NCI-H748 treated with DMSO at 0.1 percent for 48 hours (cell line): ENCODE measurements around the gene BTG2.
"Not testable (repeated sequence)": the region's sequence is repeated elsewhere in the genome, so short reads cannot be mapped to it uniquely, and the experiment has no call there.

ENCODE experiments used
- DNase-seq: peaks from one replicate; lab custom pipeline; 2025; lab: John Stamatoyannopoulos, UW

Gene BTG2

DNA sequence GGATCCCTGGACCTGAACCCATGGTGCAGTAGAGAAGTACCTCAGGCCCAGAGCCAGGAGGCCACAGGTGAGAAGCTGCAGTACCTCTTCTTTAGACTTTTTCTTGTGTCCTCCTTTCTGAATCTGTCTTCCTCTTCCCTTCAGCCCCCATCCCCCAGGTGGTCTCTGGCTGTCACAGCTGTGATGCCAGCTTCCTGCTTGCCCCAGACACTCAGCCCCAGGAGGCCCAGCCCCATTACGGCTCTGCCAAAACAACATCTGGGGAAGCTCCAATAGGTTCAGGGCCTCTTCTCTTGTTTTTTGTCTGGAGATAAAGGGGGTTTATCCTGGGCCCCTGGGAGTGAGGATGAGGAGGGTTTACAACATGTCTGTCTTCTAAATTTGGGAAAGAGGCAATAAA, 9.5 kb upstream of the BTG2 start:
- DNase-seq = no peak

- DNase-seq = no peak
Observed at GRCh38 chr1:203296460-203297073, 8.8 kb upstream of the BTG2 start.

- DNase-seq = no peak
Observed at GRCh38 chr1:203299169-203299568, 6.2 kb upstream of the BTG2 start.

DNA sequence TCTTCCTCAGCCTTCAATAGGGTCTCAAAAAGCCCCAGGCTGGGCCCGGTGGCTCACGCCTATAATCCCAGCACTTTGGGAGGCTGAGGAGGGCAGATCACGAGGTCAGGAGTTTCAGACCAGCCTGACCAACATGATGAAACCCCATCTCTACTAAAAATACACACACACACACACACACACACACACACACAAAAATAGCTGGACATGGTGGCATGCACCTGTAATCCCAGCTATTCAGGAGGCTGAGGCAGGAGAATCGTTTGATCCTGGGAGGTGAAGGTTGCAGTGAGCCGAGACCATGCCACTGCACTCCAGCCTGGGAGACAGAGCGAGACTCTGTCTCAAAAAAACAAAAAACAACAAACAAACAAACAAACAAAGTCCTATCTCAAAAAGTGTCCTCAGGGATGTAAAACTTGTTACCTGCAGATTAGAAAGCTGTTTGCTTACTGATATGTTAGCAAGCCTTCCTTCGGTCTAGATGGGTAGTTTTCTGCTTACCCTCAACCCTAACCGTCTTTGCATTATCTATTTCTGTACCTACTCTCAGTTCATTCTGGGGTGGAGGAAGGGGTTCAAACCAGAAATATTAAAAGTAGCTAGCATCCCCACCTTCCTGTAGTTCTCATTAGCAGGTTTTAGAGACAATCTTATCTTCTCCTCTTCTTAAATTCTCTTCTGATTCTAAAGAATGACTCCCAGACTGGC, 5.4 kb upstream of the BTG2 start:
- not testable (repeated sequence) for DNase-seq

DNA sequence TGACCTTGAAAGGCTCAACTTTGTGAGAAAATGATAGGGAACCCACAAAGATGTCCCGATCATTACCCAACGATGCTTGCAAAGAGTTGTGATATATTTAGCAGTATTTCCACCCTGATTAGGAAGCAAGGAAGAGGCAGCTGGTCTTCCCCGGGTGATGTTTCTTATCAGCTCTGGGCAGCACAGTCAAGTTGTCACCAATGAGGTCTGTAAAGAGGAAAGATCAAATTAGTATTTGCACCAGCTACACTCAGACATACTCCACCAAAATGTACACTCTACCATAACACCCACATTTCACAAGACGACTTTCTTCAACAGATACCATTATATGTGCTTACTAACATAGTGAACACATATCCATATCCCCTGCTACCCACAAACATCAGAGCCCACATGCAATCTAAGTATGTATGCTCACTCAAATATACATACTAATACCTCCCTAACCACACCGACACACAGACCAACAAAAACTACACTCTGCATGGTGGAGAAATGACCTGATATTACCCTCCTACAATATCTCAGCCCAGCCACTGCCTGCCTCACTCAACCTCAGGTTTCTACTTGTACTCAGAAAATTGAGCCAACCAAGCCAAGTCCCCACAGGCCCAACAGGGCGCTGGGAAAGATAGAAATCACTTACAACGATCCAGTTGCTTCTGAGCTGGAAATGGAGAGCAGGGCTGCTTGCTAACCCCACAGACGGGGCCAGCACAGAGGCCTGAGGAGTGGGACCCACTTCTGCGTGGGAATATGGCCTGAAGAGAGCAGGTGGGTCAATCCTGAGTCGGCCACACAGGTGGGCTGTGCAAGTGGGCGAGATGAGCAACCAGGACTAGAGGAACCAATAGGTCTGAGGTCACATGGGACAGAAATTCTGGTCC, 4.6 kb upstream of the BTG2 start:
- DNase-seq = no peak

DNA sequence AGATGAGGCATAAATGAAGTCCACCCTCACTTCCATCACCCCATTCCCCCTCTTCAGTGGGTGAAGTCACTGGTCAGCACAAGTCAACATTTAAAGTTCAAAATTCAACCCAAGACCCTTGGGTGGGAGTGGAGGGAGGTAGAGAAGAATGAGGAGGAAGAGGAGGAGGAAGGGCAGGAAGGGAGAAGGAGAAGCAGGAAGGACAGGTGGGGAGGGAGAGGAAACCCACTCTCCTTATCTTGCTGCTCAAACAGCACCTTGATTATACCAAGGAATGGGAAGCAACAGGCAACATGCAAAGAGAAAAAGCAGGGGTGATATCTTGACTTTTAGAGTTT, 4.0 kb upstream of the BTG2 start:
- no peak for DNase-seq

GRCh38 chr1:203302456-203302855, 2.9 kb upstream of the BTG2 start:
- DNase-seq = no peak

- DNase-seq = no peak
Observed at GRCh38 chr1:203302894-203303293, 2.4 kb upstream of the BTG2 start.

- no peak for DNase-seq
Observed at GRCh38 chr1:203304391-203304918, 864 bp upstream of the BTG2 start.

DNA sequence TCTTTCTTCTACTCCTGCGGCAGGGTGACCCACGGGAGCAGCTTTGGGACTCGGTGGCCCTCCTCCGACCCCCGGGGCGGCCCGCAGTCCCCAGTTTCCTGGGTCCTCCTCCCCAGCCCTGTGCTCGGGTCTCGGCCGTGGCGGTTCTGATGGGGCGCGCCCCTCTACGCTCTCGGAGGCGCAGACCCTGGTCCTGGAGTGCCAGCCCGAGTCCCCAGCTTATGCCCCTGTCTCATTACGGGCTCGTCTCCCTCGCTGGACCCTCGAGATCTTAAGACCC, 430 bp downstream of the BTG2 start:
- DNase-seq = no peak

GRCh38 chr1:203306089-203306964, 1.0 kb downstream of the BTG2 start:
- DNase-seq = peak; percentile 35

DNA sequence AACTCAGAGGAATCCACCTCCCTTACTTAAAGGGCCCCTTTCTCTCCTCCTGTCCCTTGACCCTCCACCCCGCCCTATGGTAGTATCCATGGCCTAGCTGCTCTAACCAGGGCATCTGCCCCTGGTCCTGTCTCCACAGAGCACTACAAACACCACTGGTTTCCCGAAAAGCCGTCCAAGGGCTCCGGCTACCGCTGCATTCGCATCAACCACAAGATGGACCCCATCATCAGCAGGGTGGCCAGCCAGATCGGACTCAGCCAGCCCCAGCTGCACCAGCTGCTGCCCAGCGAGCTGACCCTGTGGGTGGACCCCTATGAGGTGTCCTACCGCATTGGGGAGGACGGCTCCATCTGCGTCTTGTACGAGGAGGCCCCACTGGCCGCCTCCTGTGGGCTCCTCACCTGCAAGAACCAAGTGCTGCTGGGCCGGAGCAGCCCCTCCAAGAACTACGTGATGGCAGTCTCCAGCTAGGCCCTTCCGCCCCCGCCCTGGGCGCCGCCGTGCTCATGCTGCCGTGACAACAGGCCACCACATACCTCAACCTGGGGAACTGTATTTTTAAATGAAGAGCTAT, 1.7 kb downstream of the BTG2 start:
- DNase-seq = no peak

GRCh38 chr1:203307641-203308126, 2.4 kb downstream of the BTG2 start:
- no peak for DNase-seq

- no peak for DNase-seq
Observed at GRCh38 chr1:203308328-203308922, 3.1 kb downstream of the BTG2 start.

DNA sequence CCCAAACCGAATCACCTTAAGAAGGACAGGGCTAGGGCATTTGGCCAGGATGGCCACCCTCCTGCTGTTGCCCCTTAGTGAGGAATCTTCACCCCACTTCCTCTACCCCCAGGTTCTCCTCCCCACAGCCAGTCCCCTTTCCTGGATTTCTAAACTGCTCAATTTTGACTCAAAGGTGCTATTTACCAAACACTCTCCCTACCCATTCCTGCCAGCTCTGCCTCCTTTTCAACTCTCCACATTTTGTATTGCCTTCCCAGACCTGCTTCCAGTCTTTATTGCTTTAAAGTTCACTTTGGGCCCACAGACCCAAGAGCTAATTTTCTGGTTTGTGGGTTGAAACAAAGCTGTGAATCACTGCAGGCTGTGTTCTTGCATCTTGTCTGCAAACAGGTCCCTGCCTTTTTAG, 3.6 kb downstream of the BTG2 start:
- DNase-seq = no peak

DNA sequence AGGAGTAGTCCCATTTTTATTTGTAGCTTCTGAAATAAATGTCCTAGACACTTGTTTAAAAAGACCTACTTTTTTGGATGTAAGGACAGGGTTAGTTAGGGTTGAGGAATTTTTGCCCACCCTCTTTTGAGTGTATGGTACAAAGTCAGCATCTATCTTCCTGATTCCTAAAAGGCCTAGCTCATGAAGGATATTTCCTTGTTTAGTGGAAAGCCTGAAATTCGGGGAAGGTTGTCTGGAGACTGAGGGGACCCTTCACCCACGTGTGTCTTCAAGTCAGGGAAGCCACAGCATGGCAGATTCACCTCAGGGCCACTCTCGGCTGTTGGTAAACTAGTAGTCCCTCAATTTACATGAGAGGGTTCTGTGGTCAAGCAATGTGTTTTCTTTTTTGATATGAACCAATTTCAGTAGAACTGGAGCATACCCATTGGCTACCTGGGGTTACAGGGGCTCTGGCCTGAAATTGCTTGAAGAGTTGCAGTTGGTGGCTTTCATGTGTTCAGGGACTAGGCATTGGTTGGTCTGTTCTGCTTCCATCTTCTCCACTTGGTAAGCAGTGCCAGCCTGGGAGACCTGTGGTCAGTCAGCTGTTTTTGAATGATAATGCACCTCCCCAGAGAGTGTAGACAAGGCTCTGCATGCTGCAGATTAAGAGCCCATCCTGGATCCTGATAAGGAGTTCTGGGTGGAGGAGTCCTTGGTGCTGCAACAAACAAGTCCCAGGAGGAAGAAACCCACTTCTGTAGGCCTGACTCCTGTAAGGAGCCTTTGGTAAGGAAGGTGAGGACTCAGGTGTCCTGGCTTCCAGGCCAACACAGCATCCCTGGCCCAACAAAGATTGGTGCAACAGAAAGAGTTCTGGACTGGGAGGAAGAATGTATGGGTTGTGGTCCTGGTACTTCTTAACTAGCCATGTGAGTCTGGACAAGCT, 6.3 kb downstream of the BTG2 start:
- DNase-seq = no peak

DNA sequence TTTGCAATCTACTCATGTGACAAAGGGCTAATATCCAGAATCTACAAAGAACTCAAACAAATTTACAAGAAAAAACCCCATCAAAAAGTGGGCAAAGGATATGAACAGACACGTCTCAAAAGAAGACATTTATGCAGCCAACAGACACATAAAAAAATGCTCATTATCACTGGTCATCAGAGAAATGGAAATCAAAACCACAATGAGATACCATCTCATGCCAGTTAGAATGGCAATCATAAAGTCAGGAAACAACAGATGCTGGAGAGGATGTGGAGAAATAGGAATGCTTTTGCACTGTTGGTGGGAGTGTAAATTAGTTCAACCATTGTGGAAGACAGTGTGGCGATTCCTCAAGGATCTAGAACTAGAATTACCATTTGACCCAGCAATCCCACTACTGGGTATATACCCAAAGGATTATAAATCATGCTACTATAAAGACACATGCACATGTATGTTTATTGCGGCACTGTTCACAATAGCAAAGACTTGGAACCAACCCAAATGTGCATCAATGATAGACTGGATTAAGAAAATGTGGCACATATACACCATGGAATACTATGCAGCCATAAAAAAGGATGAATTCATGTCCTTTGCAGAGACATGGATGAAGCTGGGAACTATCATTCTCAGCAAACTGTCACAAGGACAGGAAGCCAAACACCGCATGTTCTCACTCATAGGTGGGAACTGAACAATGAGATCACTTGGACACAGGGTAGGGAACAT, 8.9 kb downstream of the BTG2 start:
- not testable (repeated sequence) for DNase-seq

DNA sequence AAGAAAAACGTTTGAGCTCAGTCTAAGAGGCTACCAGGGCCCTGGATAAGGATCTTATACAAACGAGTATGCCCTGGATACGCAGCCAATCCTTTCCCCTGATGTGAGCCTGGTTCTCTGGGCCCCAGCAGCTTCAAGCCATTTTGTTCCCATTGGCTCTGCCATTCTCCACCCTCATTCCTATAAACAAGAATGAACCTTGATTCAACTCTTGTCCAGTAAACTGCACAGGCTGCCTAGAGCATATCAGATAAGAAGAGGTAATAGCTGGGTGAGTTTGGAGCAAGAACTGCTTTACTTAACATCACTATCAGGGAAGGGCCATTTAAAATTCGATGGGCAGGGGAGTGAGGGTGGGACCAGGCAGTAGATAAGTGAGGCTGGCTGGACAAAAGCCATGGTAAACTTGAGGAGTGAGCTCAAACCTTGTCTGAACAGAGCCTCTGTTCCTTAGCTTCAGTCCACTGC, 11.3 kb downstream of the BTG2 start:
- no peak for DNase-seq
